Progenitor cell of endocrine pancreas (in vitro differentiated cells): ENCODE measurements around the gene ABHD12B. TPM values are rescaled to one million over a fixed set of nuclear protein-coding genes. Genes with fewer than 3 reads are reported as not detected.

Experiments
- DNase-seq: peaks from one replicate; pipeline ENCODE4 v3.0.0; 2021; ENCODE audit warnings: low spot score; ENCODE audit not compliant: unreplicated experiment
- H3K27ac Mint-ChIP-seq: 2 replicates; pipeline ENCODE4 v1.8.0; 2021; ENCODE audit warnings: mild to moderate bottlenecking, moderate library complexity, mixed read lengths
- H3K27me3 Mint-ChIP-seq: 2 replicates; pipeline ENCODE4 v1.8.0; 2021; ENCODE audit warnings: mixed read lengths
- H3K36me3 Mint-ChIP-seq: 2 replicates; pipeline ENCODE4 v1.8.0; 2022; ENCODE audit warnings: mixed read lengths; ENCODE audit not compliant: insufficient read depth
- H3K4me1 Mint-ChIP-seq: 2 replicates; pipeline ENCODE4 v1.8.0; 2021; ENCODE audit warnings: low read depth, mixed read lengths
- H3K4me3 Mint-ChIP-seq: 2 replicates; pipeline ENCODE4 v1.8.0; 2021; ENCODE audit warnings: low read depth, mild to moderate bottlenecking, moderate library complexity, mixed read lengths
- H3K9me3 Mint-ChIP-seq: 2 replicates; pipeline ENCODE4 v1.8.0; 2021; ENCODE audit warnings: low read depth, mixed read lengths
- CTCF ChIP-seq: fragments of 200-600 bp; sonication (generic); IDR thresholded peaks from one replicate; pipeline ENCODE4 v1.5.0; 2021; ENCODE audit warnings: antibody characterized with exemption, mild to moderate bottlenecking; ENCODE audit not compliant: unreplicated experiment
- total RNA-seq: library from RNA; stranded (reverse); gene quantifications from 2 replicates; pipeline ENCODE4 v1.2.1, GENCODE V29; 2021

ABHD12B gene
- total RNA-seq, 1 donor from 2014 or later: not detected

- H3K36me3 Mint-ChIP-seq: no peaks in the 10 kb centered on the region
- no peak for TF ChIP-seq CTCF
- no peak for DNase-seq
- H3K4me3 Mint-ChIP-seq: no peak overlapping the region
- peaks cover 14% of the 10 kb centered on the region for H3K4me1 Mint-ChIP-seq
- peaks cover 35% of the 10 kb centered on the region for H3K27me3 Mint-ChIP-seq
- H3K9me3 Mint-ChIP-seq: no peaks in the 10 kb centered on the region
- no peak overlapping the region for H3K27ac Mint-ChIP-seq
These were observed 7.6 kb upstream of the ABHD12B start for GRCh38 chr14:50864237-50864636.

GRCh38 chr14:50864946-50865345, 6.9 kb upstream of the ABHD12B start:
- H3K4me1 Mint-ChIP-seq: peaks cover 12% of the 10 kb centered on the region
- peaks cover 42% of the 10 kb centered on the region for H3K27me3 Mint-ChIP-seq
- H3K27ac Mint-ChIP-seq: no peak overlapping the region
- no peaks in the 10 kb centered on the region for H3K36me3 Mint-ChIP-seq
- no peak overlapping the region for H3K4me3 Mint-ChIP-seq
- no peaks in the 10 kb centered on the region for H3K9me3 Mint-ChIP-seq
- DNase-seq: no peak
- TF ChIP-seq CTCF: no peak

GRCh38 chr14:50865391-50866076, 6.3 kb upstream of the ABHD12B start:
- no peak for TF ChIP-seq CTCF
- peaks cover 48% of the 10 kb centered on the region for H3K27me3 Mint-ChIP-seq
- no peak for DNase-seq
- H3K36me3 Mint-ChIP-seq: no peaks in the 10 kb centered on the region
- H3K4me1 Mint-ChIP-seq: peaks cover 6% of the 10 kb centered on the region
- no peak overlapping the region for H3K27ac Mint-ChIP-seq
- H3K9me3 Mint-ChIP-seq: no peaks in the 10 kb centered on the region
- H3K4me3 Mint-ChIP-seq: no peak overlapping the region

- peaks cover 68% of the 10 kb centered on the region for H3K27me3 Mint-ChIP-seq
- no peak for TF ChIP-seq CTCF
- no peak overlapping the region for H3K27ac Mint-ChIP-seq
- no peaks in the 10 kb centered on the region for H3K9me3 Mint-ChIP-seq
- H3K4me3 Mint-ChIP-seq: peak overlapping the region; percentile 4
- H3K4me1 Mint-ChIP-seq: peaks cover 10% of the 10 kb centered on the region
- no peaks in the 10 kb centered on the region for H3K36me3 Mint-ChIP-seq
- no peak for DNase-seq
These were observed 625 bp upstream of the ABHD12B start for GRCh38 chr14:50871228-50871627.

- H3K4me1 Mint-ChIP-seq: peaks cover 7% of the 10 kb centered on the region
- no peaks in the 10 kb centered on the region for H3K36me3 Mint-ChIP-seq
- H3K9me3 Mint-ChIP-seq: no peaks in the 10 kb centered on the region
- TF ChIP-seq CTCF: no peak
- DNase-seq: no peak
- H3K27ac Mint-ChIP-seq: no peak overlapping the region
- H3K27me3 Mint-ChIP-seq: peaks cover 80% of the 10 kb centered on the region
- no peak overlapping the region for H3K4me3 Mint-ChIP-seq
These were observed 2.9 kb downstream of the ABHD12B start for GRCh38 chr14:50874757-50875156.
